LNCAP (cell line): Measurements from ENCODE around the gene SMIM17.

Experiments used
- TF ChIP-seq, protein P1 (sequence below): fragments of 450-650 bp; IDR thresholded peaks from 2 replicates; pipeline ENCODE4 v1.5.1; 2017; ENCODE audit warnings: mild to moderate bottlenecking

The SMIM17 gene

DNA sequence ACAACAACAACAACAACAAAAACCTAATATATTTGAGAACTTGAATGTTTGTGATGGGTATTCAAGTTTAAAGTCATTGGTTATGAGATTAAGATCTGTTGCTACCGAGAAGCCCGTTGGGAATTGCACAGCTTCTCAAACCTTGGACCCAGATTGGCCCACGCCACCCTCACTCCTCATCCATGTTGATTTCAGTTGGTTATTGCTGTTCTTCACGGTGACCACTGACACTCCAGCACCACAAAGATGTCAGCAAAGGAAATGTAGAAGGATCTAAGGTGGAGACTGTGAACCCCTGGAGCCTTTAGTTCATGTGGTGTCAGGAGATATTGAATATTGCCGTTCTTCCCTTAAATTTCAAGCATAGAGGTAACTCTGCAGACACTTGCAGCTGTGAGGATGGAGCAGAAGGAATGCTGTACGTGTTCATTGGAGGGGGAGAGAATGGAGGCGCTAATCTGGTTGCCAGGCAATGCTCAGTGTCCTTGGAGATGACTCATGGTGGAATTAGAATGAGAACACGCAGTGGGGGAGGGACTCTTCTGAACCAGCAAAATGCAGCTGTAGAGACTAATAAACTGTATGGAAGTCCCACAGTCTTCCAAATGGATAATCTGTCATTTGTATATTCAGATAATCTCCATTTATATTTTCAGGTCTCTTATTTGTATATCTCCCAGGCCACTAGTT, 49.4 kb downstream of the SMIM17 start:
- TF ChIP-seq, protein P1, sequence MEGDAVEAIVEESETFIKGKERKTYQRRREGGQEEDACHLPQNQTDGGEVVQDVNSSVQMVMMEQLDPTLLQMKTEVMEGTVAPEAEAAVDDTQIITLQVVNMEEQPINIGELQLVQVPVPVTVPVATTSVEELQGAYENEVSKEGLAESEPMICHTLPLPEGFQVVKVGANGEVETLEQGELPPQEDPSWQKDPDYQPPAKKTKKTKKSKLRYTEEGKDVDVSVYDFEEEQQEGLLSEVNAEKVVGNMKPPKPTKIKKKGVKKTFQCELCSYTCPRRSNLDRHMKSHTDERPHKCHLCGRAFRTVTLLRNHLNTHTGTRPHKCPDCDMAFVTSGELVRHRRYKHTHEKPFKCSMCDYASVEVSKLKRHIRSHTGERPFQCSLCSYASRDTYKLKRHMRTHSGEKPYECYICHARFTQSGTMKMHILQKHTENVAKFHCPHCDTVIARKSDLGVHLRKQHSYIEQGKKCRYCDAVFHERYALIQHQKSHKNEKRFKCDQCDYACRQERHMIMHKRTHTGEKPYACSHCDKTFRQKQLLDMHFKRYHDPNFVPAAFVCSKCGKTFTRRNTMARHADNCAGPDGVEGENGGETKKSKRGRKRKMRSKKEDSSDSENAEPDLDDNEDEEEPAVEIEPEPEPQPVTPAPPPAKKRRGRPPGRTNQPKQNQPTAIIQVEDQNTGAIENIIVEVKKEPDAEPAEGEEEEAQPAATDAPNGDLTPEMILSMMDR = no peak

DNA sequence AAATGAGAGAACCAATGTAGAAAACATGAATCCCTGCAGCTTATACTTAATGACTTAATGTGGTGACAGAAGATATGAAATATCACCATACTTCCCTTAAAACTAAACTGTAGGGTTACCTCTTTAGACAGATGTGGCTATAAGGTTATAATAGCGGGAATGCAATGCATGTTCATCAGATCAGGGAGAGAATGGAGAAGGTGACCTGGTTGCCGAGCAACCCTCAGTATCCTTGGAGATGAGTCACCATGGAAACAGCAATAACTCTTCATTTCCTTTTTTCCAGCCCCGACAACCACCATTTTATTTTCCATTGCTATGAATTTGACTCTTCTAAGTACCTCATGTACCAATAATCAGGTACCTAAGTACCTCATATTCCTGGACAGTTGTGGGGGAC, 56.6 kb downstream of the SMIM17 start:
- TF ChIP-seq, protein P1 = no peak

DNA sequence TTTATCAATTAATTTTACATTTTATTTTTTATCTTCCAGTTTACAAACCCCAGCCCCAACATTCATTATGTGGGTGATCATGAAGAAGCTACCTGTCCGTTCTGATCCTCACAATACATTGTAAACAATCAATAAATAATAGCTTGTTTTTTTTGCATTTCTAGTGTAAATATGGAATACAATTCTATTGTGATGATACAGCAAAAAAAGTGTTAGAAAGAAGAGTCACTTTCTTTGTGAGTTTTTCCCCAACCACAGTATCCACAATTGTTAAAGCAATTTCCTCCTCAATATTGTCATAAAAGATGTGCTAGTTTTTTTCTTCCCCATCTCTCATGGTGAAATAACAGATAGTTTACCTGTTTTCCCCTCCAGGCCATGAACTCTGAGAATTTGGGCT, 58.9 kb downstream of the SMIM17 start:
- TF ChIP-seq, protein P1 = no peak

DNA sequence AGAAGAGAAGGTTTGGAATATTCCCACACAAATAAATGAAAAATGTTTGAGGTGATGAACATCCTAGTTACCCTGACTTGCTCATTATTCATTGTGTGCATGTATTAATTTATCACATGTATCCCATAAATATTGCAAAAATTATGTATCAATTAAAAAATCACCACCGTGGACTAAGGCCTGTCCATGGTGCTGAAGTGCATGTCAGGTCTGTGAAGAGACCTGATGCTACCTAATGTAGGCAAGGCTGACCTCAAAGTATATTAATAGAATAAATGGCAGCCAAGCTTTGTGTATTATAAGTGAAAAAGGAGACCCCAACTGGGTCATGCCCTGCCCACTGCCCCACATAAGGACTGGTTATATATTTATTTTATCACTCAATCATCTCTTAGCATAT, 63.0 kb downstream of the SMIM17 start:
- TF ChIP-seq, protein P1 = no peak
